ENCODE results near the gene RAB20.

RAB20 gene

GRCh38 chr13:110486061-110486715, 75.3 kb downstream of the RAB20 start:
- H3K4me1 ChIP-seq = no peaks in the 10 kb centered on the region
- no peak for DNase-seq (ENCODE audit: low spot score in 2 of 2)
- in situ Hi-C loops (cut with MboI; ENCODE audit: low sequenced_read_pairs) = no loop called here
- no peaks in the 10 kb centered on the region for H3K36me3 ChIP-seq (replicated peaks)
- no peak overlapping the region for H3K4me3 ChIP-seq
- H3K9me3 ChIP-seq = no peaks in the 10 kb centered on the region
- no peaks in the 10 kb centered on the region for H3K27me3 ChIP-seq (ENCODE audit: low read depth)

GRCh38 chr13:110485604-110486003, 75.9 kb downstream of the RAB20 start:
- H3K27me3 ChIP-seq (ENCODE audit: low read depth) = no peaks in the 10 kb centered on the region
- H3K4me1 ChIP-seq = no peaks in the 10 kb centered on the region
- in situ Hi-C loops (cut with MboI; ENCODE audit: low sequenced_read_pairs) = no loop called here
- no peaks in the 10 kb centered on the region for H3K9me3 ChIP-seq
- H3K36me3 ChIP-seq (replicated peaks) = no peaks in the 10 kb centered on the region
- DNase-seq (ENCODE audit: low spot score in 2 of 2) = no peak
- H3K4me3 ChIP-seq = no peak overlapping the region

DNA sequence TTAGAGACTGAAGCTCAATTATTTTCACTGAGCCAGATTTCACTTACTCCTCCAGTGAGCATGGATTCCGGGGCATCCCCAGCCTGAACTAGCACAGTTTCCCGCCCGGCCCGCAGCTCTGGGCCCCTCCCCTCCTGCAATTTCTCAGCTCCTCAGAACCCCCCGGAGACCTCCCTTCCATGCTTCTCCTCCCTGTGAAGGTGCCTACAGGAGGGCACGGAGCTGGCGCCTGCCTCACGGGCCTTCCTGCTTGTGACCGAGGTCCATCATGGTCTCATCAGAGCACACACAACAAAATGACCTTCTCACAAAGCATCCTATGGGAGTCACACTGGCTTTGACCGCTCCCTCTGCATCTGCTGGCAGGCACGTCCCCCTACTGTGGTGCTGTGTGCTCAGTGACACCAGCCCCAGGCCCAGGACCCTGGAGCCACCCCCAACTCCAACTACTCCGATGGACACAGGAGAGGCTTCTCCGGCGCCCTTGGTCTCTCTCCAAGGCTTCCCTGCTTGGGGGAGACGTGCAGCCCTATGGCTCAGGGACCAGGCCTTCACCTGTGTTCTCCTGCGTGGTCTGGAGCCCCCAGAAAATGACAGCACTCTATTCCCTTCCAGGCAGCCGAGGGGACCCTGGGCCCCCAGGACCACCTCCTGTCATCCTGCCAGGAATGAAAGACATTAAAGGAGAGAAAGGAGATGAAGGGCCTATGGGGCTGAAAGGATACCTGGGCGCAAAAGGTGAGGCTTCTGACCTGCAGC, 77.1 kb downstream of the RAB20 start:
- H3K4me1 ChIP-seq = no peaks in the 10 kb centered on the region
- DNase-seq (ENCODE audit: low spot score in 2 of 2) = no peak
- H3K4me3 ChIP-seq = no peak overlapping the region
- H3K9me3 ChIP-seq = no peaks in the 10 kb centered on the region
- in situ Hi-C loops (cut with MboI; ENCODE audit: low sequenced_read_pairs) = no loop called here
- no peaks in the 10 kb centered on the region for H3K36me3 ChIP-seq (replicated peaks)
- no peaks in the 10 kb centered on the region for H3K27me3 ChIP-seq (ENCODE audit: low read depth)

DNA sequence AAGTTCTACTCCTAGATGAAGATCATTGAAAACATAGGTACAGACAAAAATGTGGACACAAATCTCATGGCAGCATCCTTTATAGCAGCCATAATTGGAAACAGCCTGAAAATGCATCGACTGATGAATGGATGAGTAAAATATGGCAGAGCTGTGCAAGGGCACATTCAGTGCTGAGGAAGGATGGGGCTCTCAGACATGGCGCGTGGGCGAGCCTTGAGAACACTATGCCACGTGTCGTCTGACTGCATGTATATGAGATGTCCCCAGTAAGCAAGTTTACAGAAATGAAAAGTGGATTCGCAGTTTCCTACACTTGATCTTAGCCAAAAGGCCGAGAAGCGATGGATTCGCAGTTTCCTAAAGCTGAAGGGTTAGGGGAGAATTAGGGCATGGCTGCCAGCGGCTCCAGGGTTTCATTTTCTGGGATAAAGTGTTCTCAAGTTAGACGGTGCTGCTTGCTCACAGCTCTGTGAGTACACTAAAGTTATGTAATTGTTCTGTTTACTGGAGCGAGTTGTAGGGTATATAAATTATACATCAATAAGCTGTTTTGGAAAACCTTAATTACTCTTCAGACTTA, 78.0 kb downstream of the RAB20 start:
- in situ Hi-C loops (cut with MboI; ENCODE audit: low sequenced_read_pairs) = no loop called here
- Histone ChIP-seq H3K27me3 (ENCODE audit: low read depth) (no peaks in the 10 kb centered on the region), H3K9me3 (no peaks in the 10 kb centered on the region), H3K4me1 (no peaks in the 10 kb centered on the region), H3K4me3 (no peak overlapping the region), H3K36me3 (replicated peaks) (no peaks in the 10 kb centered on the region)
- DNase-seq (ENCODE audit: low spot score in 2 of 2) = no peak

- Histone ChIP-seq H3K4me3 (no peak overlapping the region), H3K27me3 (ENCODE audit: low read depth) (no peaks in the 10 kb centered on the region), H3K36me3 (replicated peaks) (no peaks in the 10 kb centered on the region), H3K4me1 (no peaks in the 10 kb centered on the region), H3K9me3 (no peaks in the 10 kb centered on the region)
- no peak for DNase-seq (ENCODE audit: low spot score in 2 of 2)
- in situ Hi-C loops (cut with MboI; ENCODE audit: low sequenced_read_pairs) = no loop called here
Observed at GRCh38 chr13:110480161-110480560, 81.4 kb downstream of the RAB20 start.

- H3K4me3 ChIP-seq = no peak overlapping the region
- H3K36me3 ChIP-seq (replicated peaks) = no peaks in the 10 kb centered on the region
- no peaks in the 10 kb centered on the region for H3K9me3 ChIP-seq
- H3K4me1 ChIP-seq = no peaks in the 10 kb centered on the region
- in situ Hi-C loops (cut with MboI; ENCODE audit: low sequenced_read_pairs) = no loop called here
- no peak for DNase-seq (ENCODE audit: low spot score in 2 of 2)
- H3K27me3 ChIP-seq (ENCODE audit: low read depth) = no peaks in the 10 kb centered on the region
Observed at GRCh38 chr13:110479648-110480047, 81.9 kb downstream of the RAB20 start.

- Histone ChIP-seq H3K36me3 (replicated peaks) (no peaks in the 10 kb centered on the region), H3K4me1 (no peaks in the 10 kb centered on the region), H3K4me3 (no peak overlapping the region), H3K9me3 (no peaks in the 10 kb centered on the region), H3K27me3 (ENCODE audit: low read depth) (no peaks in the 10 kb centered on the region)
- in situ Hi-C loops (cut with MboI; ENCODE audit: low sequenced_read_pairs) = no loop called here
- no peak for DNase-seq (ENCODE audit: low spot score in 2 of 2)
Observed at GRCh38 chr13:110479215-110479545, 82.3 kb downstream of the RAB20 start.

DNA sequence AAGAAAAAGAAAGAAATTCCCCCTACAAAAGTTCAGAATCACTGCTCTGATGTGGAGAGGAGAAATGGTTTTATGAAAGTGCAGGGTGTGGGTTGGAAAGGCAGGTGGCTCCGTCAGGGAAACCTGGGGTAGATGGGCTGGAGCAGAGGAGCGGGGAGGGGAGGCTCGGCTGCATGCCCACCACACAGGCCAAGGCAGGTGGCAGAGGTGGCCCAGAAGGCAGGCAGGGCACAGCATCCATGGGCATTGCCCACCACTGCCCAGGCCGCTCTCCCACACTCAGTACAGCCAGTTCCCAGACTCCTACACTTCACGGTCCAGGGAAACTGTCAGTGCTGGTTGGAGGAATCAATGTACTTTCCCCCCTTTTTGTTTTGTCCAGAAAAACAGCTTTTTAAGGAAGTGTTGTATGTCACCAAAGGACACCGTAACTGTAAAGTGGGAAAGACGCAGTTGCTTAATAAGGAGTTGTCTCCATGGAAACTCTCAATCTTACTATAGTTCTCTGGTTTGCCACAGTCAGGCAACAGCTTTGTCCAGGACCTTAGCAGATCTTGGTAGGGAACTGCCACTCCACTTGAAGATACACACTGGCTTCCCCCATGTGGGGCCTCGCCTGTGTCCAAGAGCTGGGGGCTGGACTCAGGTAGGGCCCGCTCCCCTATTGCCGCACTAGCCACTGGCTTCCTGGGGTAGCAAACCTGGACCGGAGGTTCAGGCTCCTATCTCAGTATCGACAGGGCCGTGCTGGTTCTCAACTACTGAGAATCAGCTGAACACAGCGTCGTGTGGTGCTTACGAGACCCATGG, 82.9 kb downstream of the RAB20 start:
- DNase-seq (ENCODE audit: low spot score in 2 of 2) = no peak
- Histone ChIP-seq H3K27me3 (ENCODE audit: low read depth) (no peaks in the 10 kb centered on the region), H3K36me3 (replicated peaks) (no peaks in the 10 kb centered on the region), H3K4me3 (no peak overlapping the region), H3K9me3 (no peaks in the 10 kb centered on the region), H3K4me1 (no peaks in the 10 kb centered on the region)
- in situ Hi-C loops (cut with MboI; ENCODE audit: low sequenced_read_pairs) = no loop called here

GRCh38 chr13:110477706-110478245, 83.7 kb downstream of the RAB20 start:
- H3K9me3 ChIP-seq = no peaks in the 10 kb centered on the region
- no peak for DNase-seq (ENCODE audit: low spot score in 2 of 2)
- no peaks in the 10 kb centered on the region for H3K36me3 ChIP-seq (replicated peaks)
- in situ Hi-C loops (cut with MboI; ENCODE audit: low sequenced_read_pairs) = no loop called here
- no peaks in the 10 kb centered on the region for H3K4me1 ChIP-seq
- H3K27me3 ChIP-seq (ENCODE audit: low read depth) = no peaks in the 10 kb centered on the region
- H3K4me3 ChIP-seq = no peak overlapping the region

DNA sequence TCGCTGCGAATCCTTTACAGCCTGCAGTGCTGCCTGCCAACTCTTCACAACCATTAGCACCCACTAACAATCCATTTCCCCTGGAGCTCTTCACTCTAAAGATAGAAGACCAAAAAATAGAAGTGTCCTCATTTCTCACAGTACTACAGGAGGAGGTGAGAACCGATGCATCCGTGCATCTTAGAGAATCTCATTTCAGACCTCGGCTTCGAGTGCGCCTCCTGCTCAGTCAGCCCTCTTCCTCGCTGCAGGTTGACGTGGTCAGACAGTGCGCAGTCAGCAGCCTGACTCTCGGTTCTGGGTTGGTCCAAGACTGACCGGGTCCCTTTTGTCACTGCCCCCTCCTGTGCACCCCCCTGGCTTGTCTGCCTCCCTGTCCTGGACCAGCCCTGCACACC, 85.3 kb downstream of the RAB20 start:
- Histone ChIP-seq H3K36me3 (replicated peaks) (no peaks in the 10 kb centered on the region), H3K4me3 (no peak overlapping the region), H3K27me3 (ENCODE audit: low read depth) (no peaks in the 10 kb centered on the region), H3K9me3 (no peaks in the 10 kb centered on the region), H3K4me1 (no peaks in the 10 kb centered on the region)
- in situ Hi-C loops (cut with MboI; ENCODE audit: low sequenced_read_pairs) = no loop called here
- no peak for DNase-seq (ENCODE audit: low spot score in 2 of 2)

DNA sequence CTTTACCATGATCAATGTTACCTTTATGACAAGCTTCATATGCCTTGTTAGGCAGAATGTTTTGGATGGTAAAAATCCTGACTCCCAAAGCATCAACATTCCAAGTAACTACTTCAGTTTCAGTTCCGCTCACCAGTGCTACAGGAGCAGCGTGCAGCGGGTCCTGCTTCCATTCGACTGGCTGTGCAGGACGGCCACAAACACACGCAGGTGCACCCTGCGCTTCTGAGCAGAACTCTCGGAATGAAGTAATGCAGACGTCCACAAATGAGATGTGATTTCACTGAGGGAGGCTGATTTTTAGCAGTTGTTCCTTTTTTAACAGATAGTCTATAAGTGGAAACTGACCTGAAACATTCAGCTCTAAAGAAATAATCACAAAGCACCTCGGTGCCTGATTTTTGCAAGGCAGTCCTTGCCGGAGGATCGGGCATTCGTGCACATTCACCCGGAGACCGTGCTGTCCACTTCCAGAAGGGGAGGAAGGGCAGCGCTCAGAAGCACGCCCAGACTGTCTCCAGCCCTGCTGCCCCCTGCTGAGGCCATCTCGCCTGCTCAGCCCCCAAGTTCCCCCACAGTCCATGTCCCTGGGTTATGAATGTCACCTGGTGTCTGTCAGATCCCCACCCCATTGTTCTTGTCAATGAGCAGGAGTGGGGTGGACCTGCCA, 85.8 kb downstream of the RAB20 start:
- H3K4me1 ChIP-seq = no peaks in the 10 kb centered on the region
- DNase-seq (ENCODE audit: low spot score in 2 of 2) = no peak
- no peak overlapping the region for H3K4me3 ChIP-seq
- in situ Hi-C loops (cut with MboI; ENCODE audit: low sequenced_read_pairs) = no loop called here
- H3K27me3 ChIP-seq (ENCODE audit: low read depth) = no peaks in the 10 kb centered on the region
- H3K36me3 ChIP-seq (replicated peaks) = no peaks in the 10 kb centered on the region
- H3K9me3 ChIP-seq = no peaks in the 10 kb centered on the region

- in situ Hi-C loops (cut with MboI; ENCODE audit: low sequenced_read_pairs) = no loop called here
- H3K27me3 ChIP-seq (ENCODE audit: low read depth) = no peaks in the 10 kb centered on the region
- H3K4me3 ChIP-seq = no peak overlapping the region
- no peaks in the 10 kb centered on the region for H3K36me3 ChIP-seq (replicated peaks)
- no peaks in the 10 kb centered on the region for H3K9me3 ChIP-seq
- H3K4me1 ChIP-seq = no peaks in the 10 kb centered on the region
- DNase-seq (ENCODE audit: low spot score in 2 of 2) = no peak
Observed at GRCh38 chr13:110475117-110475516, 86.4 kb downstream of the RAB20 start.

DNA sequence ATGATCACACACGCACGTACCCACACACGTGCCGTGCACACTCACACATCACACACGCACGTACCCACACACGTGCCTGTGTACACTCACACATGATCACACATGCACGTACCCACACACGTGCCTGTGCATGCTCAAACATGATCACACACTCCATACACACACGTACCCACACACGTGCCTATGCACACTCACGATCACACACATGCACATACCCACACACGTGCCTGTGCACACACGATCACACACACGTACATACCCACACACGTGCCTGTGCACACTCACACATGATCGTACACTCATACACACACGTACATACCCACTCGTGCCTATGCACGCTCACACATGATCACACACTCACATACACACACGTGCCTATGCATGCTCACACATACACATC, 86.8 kb downstream of the RAB20 start:
- no peaks in the 10 kb centered on the region for H3K36me3 ChIP-seq (replicated peaks)
- in situ Hi-C loops (cut with MboI; ENCODE audit: low sequenced_read_pairs) = no loop called here
- no peak for DNase-seq (ENCODE audit: low spot score in 2 of 2)
- no peaks in the 10 kb centered on the region for H3K27me3 ChIP-seq (ENCODE audit: low read depth)
- no peaks in the 10 kb centered on the region for H3K4me1 ChIP-seq
- no peak overlapping the region for H3K4me3 ChIP-seq
- no peaks in the 10 kb centered on the region for H3K9me3 ChIP-seq
